ENCODE measurements around the gene ZSCAN23. TPM values are rescaled to one million over a fixed set of nuclear protein-coding genes. Genes with fewer than 3 reads are reported as not detected.

ZSCAN23 gene
- total and polyA plus RNA-seq, 9 of the 15 experiments (the other 6 are each of a cell fraction or from before 2014, with no cell fraction given), result 0.05 to 0.29 (median 0.21) TPM; not detected in 1

- TF ChIP-seq ZNF280A (IDR thresholded peaks at IDR 0.05; ENCODE audit: low read depth, partially characterized antibody) (no peak), TCF7 (IDR thresholded peaks at IDR 0.05; ENCODE audit: borderline replicate concordance) (no peak), KDM5B (IDR thresholded peaks at IDR 0.05; ENCODE audit: insufficient replicate concordance, low read depth, low read length) (peak; percentile 73), AFF1 (IDR thresholded peaks at IDR 0.05; ENCODE audit: low read depth in 1 of 2, partially characterized antibody in 2 of 2) (peak; percentile 53 to 64), ARID1B (IDR thresholded peaks at IDR 0.05) (peak; percentile 34; the same call in 1 of the 2 replicates), COPS2 (conservative IDR thresholded peaks at IDR 0.05) (no peak), ZNF384 (IDR thresholded peaks at IDR 0.05; ENCODE audit: low read depth, low read length) (peak; percentile 66; the same call in 1 of the 2 replicates), STAT5B (CRISPR knock-in tag; IDR thresholded peaks at IDR 0.05) (no peak), PML (IDR thresholded peaks at IDR 0.05; ENCODE audit: low read length) (peak; percentile 54; the same call in 1 of the 2 replicates), HDAC1 (IDR thresholded peaks at IDR 0.05) (0 out of 4 replicates have a peak, but pooled peaks of 1 of the 2 experiments have one; percentile 6), SMARCA5 (IDR thresholded peaks at IDR 0.05) (peak; percentile 28; the same call in 1 of the 2 replicates), FUS (optimal IDR thresholded peaks at IDR 0.05; ENCODE audit: low read depth, low read length) (no peak)
- TF ChIP-seq, protein P1, sequence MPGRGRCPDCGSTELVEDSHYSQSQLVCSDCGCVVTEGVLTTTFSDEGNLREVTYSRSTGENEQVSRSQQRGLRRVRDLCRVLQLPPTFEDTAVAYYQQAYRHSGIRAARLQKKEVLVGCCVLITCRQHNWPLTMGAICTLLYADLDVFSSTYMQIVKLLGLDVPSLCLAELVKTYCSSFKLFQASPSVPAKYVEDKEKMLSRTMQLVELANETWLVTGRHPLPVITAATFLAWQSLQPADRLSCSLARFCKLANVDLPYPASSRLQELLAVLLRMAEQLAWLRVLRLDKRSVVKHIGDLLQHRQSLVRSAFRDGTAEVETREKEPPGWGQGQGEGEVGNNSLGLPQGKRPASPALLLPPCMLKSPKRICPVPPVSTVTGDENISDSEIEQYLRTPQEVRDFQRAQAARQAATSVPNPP (IDR thresholded peaks at IDR 0.05; ENCODE audit: borderline replicate concordance, insufficient read depth, insufficient read length), result no peak
- TF ChIP-seq, protein P2, sequence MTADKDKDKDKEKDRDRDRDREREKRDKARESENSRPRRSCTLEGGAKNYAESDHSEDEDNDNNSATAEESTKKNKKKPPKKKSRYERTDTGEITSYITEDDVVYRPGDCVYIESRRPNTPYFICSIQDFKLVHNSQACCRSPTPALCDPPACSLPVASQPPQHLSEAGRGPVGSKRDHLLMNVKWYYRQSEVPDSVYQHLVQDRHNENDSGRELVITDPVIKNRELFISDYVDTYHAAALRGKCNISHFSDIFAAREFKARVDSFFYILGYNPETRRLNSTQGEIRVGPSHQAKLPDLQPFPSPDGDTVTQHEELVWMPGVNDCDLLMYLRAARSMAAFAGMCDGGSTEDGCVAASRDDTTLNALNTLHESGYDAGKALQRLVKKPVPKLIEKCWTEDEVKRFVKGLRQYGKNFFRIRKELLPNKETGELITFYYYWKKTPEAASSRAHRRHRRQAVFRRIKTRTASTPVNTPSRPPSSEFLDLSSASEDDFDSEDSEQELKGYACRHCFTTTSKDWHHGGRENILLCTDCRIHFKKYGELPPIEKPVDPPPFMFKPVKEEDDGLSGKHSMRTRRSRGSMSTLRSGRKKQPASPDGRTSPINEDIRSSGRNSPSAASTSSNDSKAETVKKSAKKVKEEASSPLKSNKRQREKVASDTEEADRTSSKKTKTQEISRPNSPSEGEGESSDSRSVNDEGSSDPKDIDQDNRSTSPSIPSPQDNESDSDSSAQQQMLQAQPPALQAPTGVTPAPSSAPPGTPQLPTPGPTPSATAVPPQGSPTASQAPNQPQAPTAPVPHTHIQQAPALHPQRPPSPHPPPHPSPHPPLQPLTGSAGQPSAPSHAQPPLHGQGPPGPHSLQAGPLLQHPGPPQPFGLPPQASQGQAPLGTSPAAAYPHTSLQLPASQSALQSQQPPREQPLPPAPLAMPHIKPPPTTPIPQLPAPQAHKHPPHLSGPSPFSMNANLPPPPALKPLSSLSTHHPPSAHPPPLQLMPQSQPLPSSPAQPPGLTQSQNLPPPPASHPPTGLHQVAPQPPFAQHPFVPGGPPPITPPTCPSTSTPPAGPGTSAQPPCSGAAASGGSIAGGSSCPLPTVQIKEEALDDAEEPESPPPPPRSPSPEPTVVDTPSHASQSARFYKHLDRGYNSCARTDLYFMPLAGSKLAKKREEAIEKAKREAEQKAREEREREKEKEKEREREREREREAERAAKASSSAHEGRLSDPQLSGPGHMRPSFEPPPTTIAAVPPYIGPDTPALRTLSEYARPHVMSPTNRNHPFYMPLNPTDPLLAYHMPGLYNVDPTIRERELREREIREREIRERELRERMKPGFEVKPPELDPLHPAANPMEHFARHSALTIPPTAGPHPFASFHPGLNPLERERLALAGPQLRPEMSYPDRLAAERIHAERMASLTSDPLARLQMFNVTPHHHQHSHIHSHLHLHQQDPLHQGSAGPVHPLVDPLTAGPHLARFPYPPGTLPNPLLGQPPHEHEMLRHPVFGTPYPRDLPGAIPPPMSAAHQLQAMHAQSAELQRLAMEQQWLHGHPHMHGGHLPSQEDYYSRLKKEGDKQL (CRISPR knock-in tag; IDR thresholded peaks at IDR 0.05; ENCODE audit: borderline replicate concordance), result peak; percentile 26; the same call in 1 of the 2 replicates
Observed at GRCh38 chr6:28489366-28490204, 46.3 kb upstream of the ZSCAN23 start (continued).
